GM12873 (cell line): ENCODE results near the gene TMCC2.

Source experiments
- CTCF ChIP-seq: IDR thresholded peaks from 2 replicates; pipeline ENCODE4 v1.5.1; 2012; ENCODE audit warnings: low read depth, mild to moderate bottlenecking, moderate library complexity, low read length, control low read depth; ENCODE audit not compliant: insufficient read depth; ENCODE audit errors: missing control alignments

The TMCC2 gene

GRCh38 chr1:205204552-205204951, 23.2 kb upstream of the TMCC2 start:
- no peak for TF ChIP-seq CTCF

- TF ChIP-seq CTCF = no peak
Observed at GRCh38 chr1:205205055-205205454, 22.7 kb upstream of the TMCC2 start.

GRCh38 chr1:205208811-205209210, 18.9 kb upstream of the TMCC2 start:
- TF ChIP-seq CTCF = no peak

GRCh38 chr1:205210756-205211168, 17.0 kb upstream of the TMCC2 start:
- TF ChIP-seq CTCF = no peak

- TF ChIP-seq CTCF = no peak
Observed at GRCh38 chr1:205211169-205211838, 16.4 kb upstream of the TMCC2 start, which contains the start of gene DSTYK. TSS of gene DSTYK (minus strand) at chr1:205211702. CDS start at chr1:205211535, 167 bp downstream.

- TF ChIP-seq CTCF = no peak
Observed at GRCh38 chr1:205211839-205212536, 15.8 kb upstream of the TMCC2 start.

- TF ChIP-seq CTCF = no peak
Observed at GRCh38 chr1:205214756-205215155, 13.0 kb upstream of the TMCC2 start.
